ENCODE results near the gene NEDD4L.
"Not testable (repeated sequence)": the region's sequence is repeated elsewhere in the genome, so short reads cannot be mapped to it uniquely, and the experiment has no call there.

The NEDD4L gene

DNA sequence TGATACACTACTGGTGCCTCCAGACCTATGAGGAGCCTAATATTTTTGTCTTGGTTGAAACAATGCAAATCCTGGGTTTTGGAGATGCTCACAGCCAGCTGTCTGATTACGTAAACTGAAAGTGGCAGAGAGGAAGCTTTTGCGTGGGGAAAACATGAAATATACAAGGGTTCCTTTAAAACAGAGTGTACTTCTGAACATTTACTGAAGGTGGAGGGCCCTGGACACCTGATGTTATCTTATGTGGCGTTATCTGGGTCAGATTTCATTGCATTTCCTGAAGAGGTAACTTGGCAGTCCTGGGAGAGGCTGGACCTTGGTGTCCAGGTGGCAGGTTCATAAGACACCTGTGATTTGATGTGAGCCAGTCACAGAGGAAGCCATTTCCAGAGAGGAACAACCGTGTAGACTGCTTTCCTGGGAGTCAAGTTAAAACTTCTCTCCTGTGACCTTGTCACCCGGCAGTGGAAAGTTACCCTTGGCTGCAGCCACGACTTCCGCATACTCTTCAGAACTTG is 105.0 kb downstream of the NEDD4L start:
- peak in 1 of 58 donors; percentile 34 for DNase-seq

DNA sequence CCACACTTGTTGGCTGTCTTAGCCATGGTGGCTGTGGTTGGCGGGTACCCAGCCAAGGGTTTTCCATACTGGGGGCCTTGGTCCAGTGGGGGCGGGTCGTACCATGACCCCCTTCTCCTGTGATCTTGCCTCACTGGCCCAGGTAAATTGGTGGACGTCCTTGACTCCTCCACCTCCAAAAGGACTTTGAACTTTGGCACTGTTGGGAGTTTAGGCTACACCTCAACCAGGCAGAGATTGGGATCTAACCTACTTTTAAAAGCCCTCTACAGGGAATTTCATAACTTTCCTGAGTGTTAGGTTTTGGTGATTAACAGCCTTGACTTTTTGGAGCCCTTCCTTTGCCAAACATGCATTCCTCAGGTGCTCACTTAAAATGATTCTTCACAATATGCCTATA is 106.7 kb downstream of the NEDD4L start:
- no peak for DNase-seq

DNA sequence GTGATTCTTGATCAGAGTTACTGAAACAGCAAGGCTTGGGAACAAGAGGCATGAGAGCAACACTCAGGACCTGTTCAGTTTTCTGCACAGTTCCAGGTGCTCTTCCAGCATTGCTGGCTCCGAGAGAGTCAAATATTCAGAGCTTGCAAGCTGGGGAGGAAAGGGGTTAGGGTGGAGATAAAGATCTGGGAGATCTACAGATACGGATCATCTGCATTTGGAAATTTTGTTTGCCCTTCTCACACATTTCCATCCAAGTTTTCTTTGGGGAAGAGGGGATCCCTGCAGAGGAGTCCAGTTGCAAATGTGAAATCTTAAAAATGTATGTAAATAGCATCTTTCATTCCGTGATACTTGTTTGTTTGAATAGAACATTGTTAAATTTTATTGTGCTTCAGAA is 108.2 kb downstream of the NEDD4L start:
- DNase-seq: no peak

DNA sequence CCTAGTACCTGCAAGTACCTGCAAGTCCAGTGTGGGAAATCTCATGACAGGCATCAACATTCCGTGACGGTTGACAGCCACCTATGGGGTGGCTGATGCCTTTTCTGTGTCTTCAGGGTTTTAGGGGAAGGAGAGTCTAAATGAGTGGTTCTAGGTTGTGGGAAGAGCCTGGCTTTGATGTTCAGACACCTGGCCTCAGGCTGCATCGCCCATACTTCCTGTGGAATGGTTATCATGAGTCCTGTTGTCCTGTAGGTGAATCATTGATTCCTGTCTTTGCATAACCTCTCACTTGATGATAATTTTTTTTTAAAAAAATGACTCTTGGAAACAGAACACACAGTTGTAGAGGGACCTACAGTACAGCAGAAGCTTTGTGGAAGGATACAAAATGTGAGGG is 108.9 kb downstream of the NEDD4L start:
- no peak for DNase-seq

DNA sequence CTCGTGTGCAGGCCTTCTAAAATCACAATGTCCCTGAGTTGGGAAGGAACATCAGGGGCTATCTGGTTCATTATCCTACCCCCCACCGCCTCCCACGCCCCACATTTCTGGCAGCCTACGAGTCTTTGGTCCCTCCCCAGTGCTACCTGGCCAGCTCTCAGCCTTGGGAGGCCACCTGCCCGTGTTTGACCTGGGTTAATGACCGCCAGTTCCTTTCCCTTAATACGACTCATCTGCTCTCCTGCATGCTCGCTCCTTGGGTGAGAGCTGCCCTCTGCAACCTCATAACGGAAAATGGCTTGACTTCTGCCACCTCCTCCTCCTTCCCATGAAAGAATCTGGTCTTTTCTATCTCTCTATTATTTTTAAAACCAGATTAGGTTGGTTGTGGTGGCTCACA is 112.5 kb downstream of the NEDD4L start:
- no peak for DNase-seq

DNA sequence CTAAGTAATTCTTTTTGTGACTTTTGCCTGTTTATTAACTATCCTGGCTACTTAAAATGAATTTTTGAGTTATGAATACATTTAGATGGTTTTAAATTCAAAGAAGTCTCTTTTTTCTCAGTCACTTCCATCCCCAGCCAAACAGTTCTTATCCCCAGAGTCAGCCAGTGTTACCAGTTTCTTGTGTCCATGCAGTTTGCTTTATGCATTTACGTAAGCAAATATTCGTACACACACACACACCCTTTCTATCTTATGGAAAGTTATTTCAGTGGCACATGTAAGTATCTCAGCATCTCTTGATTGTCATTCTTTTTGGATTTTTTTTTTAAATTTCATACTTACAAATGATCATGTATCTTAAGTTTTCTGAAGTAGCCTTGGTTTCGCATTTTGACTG is 113.2 kb downstream of the NEDD4L start:
- DNase-seq: no peak

DNA sequence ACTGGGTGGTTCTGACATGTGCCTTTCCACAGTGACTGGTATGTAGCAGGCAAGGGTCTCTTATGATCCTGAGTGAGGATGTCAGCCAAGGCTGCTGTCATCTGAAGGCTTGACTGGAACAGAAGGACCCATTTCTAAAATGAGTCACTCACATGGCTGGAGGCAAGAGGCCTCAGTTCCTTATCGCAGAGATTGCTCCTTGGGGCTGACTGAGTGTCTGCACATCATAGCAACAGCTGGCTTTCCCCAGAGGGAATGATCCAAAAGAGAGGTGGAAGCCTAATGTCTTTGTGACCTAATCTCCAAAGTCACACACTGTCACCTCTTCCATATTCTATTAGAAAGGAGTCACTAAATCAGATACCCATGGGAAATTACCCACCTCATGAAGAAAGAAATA is 114.0 kb downstream of the NEDD4L start:
- DNase-seq: no peak

DNA sequence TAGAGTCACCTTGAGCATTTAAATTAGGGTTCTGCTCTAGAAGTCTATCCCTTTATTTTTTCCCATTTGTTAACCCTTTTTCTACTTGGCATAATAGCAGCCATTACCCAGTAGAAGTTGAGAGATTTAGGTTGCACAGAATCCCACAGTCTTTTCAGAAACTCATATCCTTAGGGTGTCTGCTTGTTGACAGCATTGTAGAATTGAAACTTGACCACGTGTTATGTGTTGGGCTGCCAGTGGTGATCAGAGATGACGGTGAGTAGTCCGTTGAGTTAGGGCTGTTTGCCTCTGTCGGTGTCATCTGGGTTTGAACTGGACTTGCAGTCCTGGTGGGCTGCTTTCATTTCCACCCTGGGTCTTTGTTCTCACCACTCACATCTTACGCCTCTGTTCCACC is 114.4 kb downstream of the NEDD4L start:
- no peak for DNase-seq

DNA sequence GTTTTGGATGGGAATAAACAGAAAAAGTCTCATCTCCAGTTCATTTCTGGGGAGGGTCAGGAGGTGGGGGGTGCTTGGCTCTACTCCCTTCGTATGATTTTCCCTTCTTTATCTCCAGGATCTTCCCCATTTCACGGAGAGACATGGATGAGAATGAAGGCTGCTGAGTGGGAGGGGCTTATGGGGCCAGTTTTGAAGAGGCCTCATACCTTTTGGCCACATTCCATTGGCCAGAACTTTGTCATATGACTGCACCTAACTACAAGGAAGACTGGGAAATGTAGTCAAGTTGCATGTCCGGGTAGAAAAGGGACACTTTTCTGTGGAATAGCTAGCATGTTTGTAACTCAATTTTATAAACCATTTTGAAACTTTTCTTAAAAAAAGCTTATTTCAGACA is 117.6 kb downstream of the NEDD4L start:
- DNase-seq: no peak

DNA sequence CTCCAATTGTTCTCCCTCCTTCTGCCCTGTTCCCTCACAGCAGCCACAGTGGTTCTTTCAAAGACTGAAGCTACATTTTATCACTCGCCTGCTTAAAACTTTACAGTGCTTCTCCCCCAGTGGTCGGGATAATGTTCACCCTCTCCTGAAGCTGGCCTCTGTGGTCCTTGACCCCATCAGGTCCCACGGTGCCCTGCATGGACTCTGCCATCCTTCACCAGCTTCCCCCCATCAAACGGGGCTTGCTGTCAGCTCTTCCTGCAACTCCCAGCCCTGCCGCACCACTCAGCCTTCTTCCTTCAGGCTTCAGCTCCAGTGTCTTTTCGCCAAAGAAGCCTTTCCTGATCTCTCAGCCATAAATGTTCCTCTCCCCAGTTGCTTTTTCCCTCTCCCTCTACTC is 118.1 kb downstream of the NEDD4L start:
- no peak for DNase-seq

DNA sequence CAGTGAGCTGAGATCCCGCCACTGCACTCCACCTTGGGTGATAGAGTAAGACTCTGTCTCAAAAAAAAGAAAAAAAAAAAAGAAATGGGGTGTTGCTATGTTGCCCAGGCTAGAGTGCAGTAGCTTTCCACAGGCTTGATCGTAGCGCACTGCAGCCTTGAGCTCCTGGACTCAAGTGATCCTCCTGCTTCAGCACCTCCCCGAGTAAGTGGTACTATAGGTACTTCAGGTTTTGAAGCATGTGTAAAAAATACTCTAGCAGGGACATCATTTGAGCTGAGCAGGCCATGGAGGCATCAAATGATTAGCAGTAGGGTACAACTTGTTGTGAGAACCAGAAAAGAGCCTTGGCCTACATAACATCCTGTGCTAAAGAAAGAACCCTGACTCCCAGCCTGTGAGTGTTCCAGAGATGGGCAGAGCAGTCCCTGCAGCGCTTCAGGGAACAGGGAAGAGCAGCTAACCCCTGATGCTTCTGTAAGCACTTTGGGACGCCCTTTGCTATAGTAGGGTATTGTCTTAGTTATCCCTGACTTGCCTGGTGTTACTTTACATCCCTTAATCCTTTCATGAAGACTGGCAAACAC is 119.1 kb downstream of the NEDD4L start:
- no peak for DNase-seq

DNA sequence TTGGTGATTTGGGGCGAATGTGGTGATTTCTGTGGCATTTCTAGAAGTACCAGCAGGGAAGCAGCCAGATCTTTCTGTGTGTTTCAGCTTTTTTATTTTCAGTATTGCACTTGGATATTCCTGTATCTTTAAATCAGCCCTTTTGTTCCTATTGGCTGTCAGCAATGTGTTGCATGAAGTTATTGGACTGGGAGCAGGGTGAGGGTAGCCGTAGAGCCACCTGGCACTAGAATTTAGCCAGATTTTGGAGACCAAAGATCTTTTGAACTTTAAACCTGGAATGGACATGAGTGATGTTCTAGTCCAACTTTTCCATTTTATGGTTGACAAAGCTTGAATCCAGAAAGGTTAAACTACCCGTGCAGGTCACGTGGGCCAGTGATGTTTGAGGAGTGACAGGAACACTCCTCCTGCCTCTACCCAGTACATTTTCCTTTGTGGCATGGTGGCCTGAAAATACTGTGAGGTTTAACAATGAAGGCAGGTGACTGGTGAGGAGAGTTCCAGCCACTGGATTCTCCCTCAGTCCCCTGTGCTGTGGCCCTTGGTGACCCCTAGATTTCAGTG is 122.3 kb downstream of the NEDD4L start:
- DNase-seq: no peak

DNA sequence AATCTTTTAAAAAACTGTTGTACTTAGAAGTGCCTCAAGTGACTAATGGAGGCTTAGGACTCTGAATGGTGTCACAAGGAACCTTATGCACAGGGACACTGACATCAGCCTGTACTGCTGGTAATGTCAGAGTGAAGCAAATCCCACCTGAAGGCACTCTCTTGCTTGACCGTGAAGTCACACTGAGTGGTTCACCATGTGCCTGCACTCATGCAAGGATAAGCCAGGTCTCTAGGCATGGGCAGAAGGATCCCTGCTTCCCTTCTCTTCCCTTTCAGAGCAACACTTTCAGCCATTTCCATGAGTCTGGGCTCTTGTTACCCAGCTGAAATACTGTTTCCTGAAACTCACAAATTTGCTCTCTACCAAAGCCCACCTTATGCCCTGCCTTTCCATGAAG is 123.0 kb downstream of the NEDD4L start:
- no peak for DNase-seq

DNA sequence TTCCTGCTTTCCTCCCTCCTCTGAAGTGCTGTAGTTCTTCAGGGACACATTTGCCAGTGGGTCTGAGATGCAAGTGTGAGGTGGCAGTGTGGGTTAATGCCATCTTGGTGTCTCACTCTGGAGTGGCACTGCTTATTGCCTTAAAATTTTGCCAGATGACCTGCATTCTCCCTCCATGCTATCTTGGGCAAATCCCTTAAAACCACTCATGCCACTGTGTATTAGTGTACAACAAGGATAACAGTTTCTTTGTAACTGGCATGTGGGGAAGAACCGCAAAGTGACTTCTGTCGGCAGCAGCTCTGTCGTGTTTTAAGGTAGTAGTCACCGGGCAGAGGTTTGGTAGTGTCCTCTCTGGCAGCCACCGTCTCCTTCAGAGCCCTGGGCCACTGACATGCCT is 124.2 kb downstream of the NEDD4L start:
- DNase-seq: no peak

DNA sequence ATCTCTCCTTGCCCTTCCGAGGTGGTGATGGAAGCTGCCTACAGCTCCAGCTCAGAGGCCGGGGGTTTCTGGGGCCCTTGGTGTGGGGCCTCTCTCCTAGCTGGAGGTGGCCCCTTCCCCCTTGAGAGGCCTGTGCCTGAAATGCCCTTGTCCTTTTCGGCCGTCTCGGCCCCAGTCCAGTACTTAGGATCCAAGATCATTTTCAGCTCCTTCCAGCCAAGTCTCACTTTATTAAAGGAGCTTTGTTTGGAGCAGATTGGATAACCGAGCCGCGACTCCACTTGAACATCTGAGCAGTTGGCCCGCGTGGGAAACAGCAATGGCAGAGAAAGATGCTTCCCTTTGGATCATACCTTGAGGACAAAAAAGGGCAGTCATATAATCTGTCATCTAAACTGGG is 125.0 kb downstream of the NEDD4L start:
- peak in 1 of 58 donors; percentile 13 for DNase-seq

DNA sequence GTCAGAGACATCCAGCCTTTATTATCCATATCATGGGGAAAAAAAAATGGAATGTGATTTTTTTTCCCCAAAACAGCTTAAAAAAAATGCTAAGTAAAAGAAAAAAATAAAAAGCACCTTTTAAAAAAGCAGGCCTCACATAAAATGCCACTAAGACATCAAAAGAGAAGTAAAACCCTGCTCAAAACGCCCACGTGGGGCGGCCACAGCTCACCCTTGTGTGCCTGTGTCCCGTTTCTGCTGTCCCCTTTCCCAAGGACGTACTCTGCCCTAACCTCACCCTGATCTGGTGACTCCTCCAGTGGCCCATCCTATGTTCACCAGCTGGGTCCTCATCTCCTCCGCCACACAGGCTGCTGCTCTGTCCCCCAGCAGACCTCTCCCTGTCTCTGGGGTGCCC is 125.4 kb downstream of the NEDD4L start:
- no peak for DNase-seq

DNA sequence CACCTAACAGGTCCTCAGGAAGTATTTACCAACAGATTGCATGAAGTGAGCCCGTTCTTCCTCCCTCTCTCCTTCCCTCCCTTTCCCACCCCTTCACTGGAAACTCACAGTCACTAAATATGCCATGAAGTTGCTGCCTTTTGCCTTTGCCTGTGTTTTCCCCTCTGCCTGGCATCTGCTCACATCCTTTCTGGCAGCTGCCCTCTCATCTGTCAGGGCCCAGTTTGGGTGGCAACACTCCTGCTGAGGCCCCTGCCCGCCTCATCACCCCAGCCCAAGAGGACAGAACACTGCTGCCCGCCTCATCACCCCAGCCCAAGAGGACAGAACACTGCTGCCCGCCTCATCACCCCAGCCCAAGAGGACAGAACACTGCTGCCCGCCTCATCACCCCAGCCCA is 126.0 kb downstream of the NEDD4L start:
- DNase-seq: not testable (repeated sequence)

DNA sequence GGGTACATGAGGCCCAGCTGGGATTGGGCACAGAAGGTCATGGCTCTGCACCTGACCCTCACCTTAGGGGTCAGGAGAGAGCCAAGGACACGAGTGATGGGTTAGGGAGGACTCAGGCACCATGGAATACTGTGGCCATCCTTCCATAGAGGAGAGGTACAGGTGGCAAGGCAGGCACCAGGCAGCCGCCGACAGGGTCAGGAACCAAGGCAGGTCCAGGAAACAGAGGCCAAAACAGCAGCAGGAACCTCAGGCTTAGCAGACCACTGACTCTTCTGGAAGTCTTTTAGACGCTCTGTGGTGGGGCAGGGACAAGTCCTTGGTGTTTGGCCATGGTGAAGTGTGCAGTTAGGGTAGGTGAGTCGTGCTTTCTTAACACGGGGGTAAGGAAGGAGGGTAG is 128.0 kb downstream of the NEDD4L start:
- DNase-seq: no peak

DNA sequence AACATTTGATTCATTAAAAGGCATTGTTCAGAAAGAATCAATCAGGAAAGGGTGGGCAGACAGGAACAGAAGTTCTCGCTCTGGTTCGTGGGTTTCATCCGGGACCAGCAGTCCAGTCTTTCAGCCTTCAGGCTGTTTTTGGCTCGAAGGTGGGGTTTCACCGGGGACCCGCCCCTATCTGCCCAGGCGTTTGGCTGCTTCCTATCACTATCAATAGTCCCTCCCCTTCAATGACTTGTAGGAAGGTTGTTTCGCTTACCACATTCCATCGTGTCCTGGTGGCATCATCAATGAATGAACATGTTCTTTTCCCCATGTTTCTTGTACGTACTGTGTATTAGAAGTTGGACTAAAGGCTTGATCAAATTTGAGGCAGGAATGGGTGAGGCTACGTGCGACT is 130.3 kb downstream of the NEDD4L start:
- DNase-seq: no peak

DNA sequence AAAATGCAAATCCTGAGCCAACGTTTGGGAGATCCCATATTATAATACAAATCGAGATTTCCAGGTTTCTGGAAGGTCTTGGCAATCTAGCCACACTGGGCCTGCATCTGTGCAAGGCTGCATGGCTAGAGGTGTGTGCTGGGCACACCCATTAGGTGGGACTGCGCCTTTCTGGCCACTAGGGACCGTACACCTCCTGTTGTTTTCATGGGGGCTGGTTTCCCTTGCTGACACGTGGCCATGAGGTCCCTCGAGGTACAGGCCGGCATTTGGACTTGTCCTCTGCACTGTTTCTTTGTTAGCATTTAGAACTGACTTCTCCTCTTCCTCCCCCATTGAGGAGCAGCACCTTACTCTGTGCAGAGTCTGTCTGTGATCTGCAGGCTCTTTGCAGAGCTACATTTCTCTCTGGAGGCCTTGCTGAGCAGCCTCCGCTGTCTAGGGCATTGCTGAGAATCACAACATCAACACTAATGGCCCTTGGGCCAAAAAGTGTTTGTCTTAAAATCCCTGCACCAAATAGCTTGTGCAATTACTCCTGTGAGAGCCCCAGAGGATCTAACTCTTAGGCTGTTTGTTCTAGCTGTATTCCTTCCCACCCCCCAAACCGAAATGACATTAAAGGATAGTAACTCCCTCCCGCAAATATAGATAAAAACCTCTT is 131.2 kb downstream of the NEDD4L start:
- DNase-seq: no peak

DNA sequence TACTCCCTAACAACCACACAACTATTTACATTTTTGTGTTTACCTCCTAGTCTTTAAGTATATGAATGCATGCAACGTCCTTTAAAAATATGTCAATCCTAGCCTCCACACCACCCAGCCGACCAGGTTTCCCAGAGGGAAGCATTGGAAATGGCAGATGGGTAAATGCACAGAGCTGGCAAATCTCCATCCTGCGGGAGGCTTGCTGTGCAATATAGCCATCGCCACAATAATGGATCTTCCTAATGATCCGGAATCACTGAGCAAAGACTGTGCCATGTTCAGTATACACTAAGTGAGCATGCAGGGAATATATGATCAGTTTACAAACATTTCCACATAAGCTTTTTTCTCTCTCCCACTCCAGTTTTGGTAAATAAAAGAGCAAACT is 131.8 kb downstream of the NEDD4L start:
- no peak for DNase-seq

DNA sequence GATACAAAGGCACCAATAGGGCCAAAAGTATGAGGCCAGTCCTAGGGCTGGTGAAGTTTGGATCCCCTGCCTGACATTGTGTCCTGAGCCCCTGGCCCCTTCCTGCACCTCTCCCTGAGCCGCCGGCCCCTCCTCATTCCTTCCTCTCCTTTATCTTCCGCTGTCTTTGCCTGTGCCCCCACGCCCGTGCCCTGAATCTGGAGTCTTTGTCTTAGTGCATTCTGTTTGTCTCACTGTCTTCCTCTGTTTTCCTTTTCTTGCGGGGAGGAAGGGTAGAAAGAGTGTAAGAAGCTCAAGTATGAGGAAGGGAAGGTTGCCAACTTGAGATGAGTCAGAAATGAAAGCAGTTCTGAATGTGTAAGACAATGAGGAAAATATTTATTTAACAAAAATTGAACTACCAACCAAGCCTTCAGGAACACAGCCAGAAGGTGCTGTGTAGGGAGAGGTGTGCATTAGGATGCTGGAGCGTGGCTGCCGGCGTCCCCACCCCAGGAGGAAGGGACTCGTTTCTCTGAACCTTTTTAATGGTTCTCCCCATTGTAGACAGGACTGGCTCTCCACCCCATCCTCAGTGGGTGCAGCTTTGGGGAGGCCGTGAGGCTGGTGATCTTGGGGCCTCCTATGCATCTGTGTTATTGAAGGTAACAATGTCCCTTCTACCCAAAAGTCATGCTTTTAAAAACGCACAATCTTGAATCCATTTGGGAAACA is 133.1 kb downstream of the NEDD4L start:
- DNase-seq: no peak

All from anterior cingulate cortex (tissue), 58 donors.